GM23338 (cell line): ENCODE measurements around the gene PRELID2. TPM values are rescaled to one million over a fixed set of nuclear protein-coding genes. Genes with fewer than 3 reads are reported as not detected.

Source experiments
- ATAC-seq: fragments of 200-7000 bp; cut with Tn5 transposase; 3 replicates; pipeline ENCODE4 v1.9.1; 2020
- DNase-seq: peaks from one replicate; pipeline ENCODE4 v3.0.0-alpha.2; 2015; ENCODE audit warnings: low spot score
- H2AFZ ChIP-seq: fragments of 200-600 bp; sonication (generic); 2 replicates; pipeline ENCODE4 v1.8.0; 2016; ENCODE audit warnings: antibody characterized with exemption, mild to moderate bottlenecking, moderate library complexity
- H3F3A ChIP-seq: fragments of 200-600 bp; sonication (generic); replicated peaks from 2 replicates; pipeline ENCODE4 v1.8.0; 2017; ENCODE audit warnings: antibody characterized with exemption, mixed run types, low read depth
- H3K27ac ChIP-seq: fragments of 200-600 bp; sonication (generic); 2 replicates; pipeline ENCODE4 v1.6.1; 2016; ENCODE audit warnings: low read depth
- H3K27me3 ChIP-seq: fragments of 200-600 bp; sonication (generic); 2 replicates; pipeline ENCODE4 v1.8.0; 2016; ENCODE audit warnings: mild to moderate bottlenecking, mixed run types, moderate library complexity; ENCODE audit not compliant: insufficient read depth
- H3K36me3 ChIP-seq: fragments of 200-600 bp; sonication (generic); 2 replicates; pipeline ENCODE4 v1.8.0; 2016; ENCODE audit warnings: mild to moderate bottlenecking; ENCODE audit not compliant: insufficient read depth
- H3K4me1 ChIP-seq: fragments of 200-600 bp; sonication (generic); 2 replicates; pipeline ENCODE4 v1.8.0; 2016; ENCODE audit warnings: mild to moderate bottlenecking, moderate library complexity; ENCODE audit not compliant: insufficient read depth
- H3K4me2 ChIP-seq: fragments of 200-600 bp; sonication (generic); 2 replicates; pipeline ENCODE4 v1.7.1; 2017; ENCODE audit warnings: mixed run types
- H3K4me3 ChIP-seq: fragments of 200-600 bp; sonication (generic); 2 replicates; pipeline ENCODE4 v1.6.1; 2016; ENCODE audit warnings: mixed run types
- H3K79me2 ChIP-seq: fragments of 200-600 bp; sonication (generic); replicated peaks from 2 replicates; pipeline ENCODE4 v1.8.0; 2017; ENCODE audit warnings: mild to moderate bottlenecking; ENCODE audit not compliant: insufficient read depth
- H3K9me2 ChIP-seq: fragments of 200-600 bp; sonication (generic); 2 replicates; pipeline ENCODE4 v1.8.0; 2017; ENCODE audit not compliant: insufficient read depth
- H4K20me1 ChIP-seq: fragments of 200-600 bp; sonication (generic); replicated peaks from 2 replicates; pipeline ENCODE4 v1.8.0; 2017; ENCODE audit warnings: mild to moderate bottlenecking; ENCODE audit not compliant: insufficient read depth
- H3K27ac Mint-ChIP-seq: 2 replicates; pipeline ENCODE4 v1.8.0; 2020; ENCODE audit warnings: inconsistent platforms, mild to moderate bottlenecking, moderate library complexity, mixed read lengths
- H3K27me3 Mint-ChIP-seq: 3 replicates; pipeline ENCODE4 v1.8.0; 2022; ENCODE audit warnings: low read depth, mild to moderate bottlenecking, moderate library complexity, mixed read lengths, inconsistent platforms; ENCODE audit not compliant: insufficient read depth, poor library complexity
- H3K36me3 Mint-ChIP-seq: 3 replicates; pipeline ENCODE4 v1.8.0; 2021; ENCODE audit warnings: low read depth, mild to moderate bottlenecking, inconsistent platforms, moderate library complexity, mixed read lengths
- H3K4me1 Mint-ChIP-seq: 3 replicates; pipeline ENCODE4 v1.8.0; 2020; ENCODE audit warnings: mild to moderate bottlenecking, inconsistent platforms, mixed read lengths
- H3K4me3 Mint-ChIP-seq: 3 replicates; pipeline ENCODE4 v1.8.0; 2021; ENCODE audit warnings: moderate library complexity, mild to moderate bottlenecking, inconsistent platforms, mixed read lengths
- H3K9me3 Mint-ChIP-seq: 3 replicates; pipeline ENCODE4 v1.8.0; 2020; ENCODE audit warnings: moderate library complexity, mild to moderate bottlenecking, inconsistent platforms, mixed read lengths
- CREB1 ChIP-seq: fragments of 250-450 bp; sonication (Bioruptor Pico); IDR thresholded peaks from 2 replicates; pipeline ENCODE4 v1.5.0; 2020; ENCODE audit warnings: low read depth, mild to moderate bottlenecking, moderate library complexity
- EZH2 ChIP-seq: fragments of 200-600 bp; sonication (generic); IDR thresholded peaks from one replicate; pipeline ENCODE4 v1.8.0; 2017; ENCODE audit warnings: antibody characterized with exemption, mild to moderate bottlenecking, low read depth; ENCODE audit not compliant: unreplicated experiment
- EZH2phosphoT487 ChIP-seq: fragments of 200-600 bp; sonication (generic); IDR thresholded peaks from one replicate; pipeline ENCODE4 v1.8.1; 2018; ENCODE audit warnings: antibody characterized with exemption; ENCODE audit not compliant: unreplicated experiment
- JUNB ChIP-seq: IDR thresholded peaks from one replicate; pipeline ENCODE4 v1.6.1; 2016; ENCODE audit warnings: antibody characterized with exemption; ENCODE audit not compliant: unreplicated experiment
- NANOG ChIP-seq: IDR thresholded peaks from 2 replicates; pipeline ENCODE4 v1.6.1; 2016; ENCODE audit warnings: antibody characterized with exemption, borderline replicate concordance
- POLR2AphosphoS5 ChIP-seq: IDR thresholded peaks from 2 replicates; pipeline ENCODE4 v1.6.1; 2016; ENCODE audit warnings: antibody characterized with exemption, low read depth
- STAT1 ChIP-seq: IDR thresholded peaks from one replicate; pipeline ENCODE4 v1.6.1; 2016; ENCODE audit warnings: antibody characterized with exemption; ENCODE audit not compliant: unreplicated experiment
- ZNF114 ChIP-seq: fragments of 250-450 bp; sonication (Bioruptor Pico); IDR thresholded peaks from 2 replicates; pipeline ENCODE4 v1.5.0; 2020; ENCODE audit warnings: mild to moderate bottlenecking, moderate library complexity
- ZNF331 ChIP-seq: fragments of 250-450 bp; sonication (Bioruptor Pico); IDR thresholded peaks from 2 replicates; pipeline ENCODE4 v1.5.0; 2020; ENCODE audit warnings: low read depth, mild to moderate bottlenecking, moderate library complexity
- polyA plus RNA-seq: library from polyadenylated mRNA; unstranded; fragments of >200 nt; fragmentation: Nextera tagmentation; extraction: Ambion mirVana; gene quantifications from 2 replicates; pipeline ENCODE4 v1.2.1, GENCODE V29; 2016
- total RNA-seq: library from RNA; depleted of rRNA; stranded (reverse); fragments of >200 nt; shearing (Covaris generic); gene quantifications from 2 replicates; pipeline ENCODE4 v1.2.3, GENCODE V29; 2014
- TF ChIP-seq, protein P1 (sequence below): IDR thresholded peaks from 2 replicates; pipeline ENCODE4 v1.6.1; 2016; ENCODE audit warnings: antibody characterized with exemption
- TF ChIP-seq, protein P2 (sequence below): IDR thresholded peaks from one replicate; pipeline ENCODE4 v1.6.1; 2018; ENCODE audit warnings: antibody characterized with exemption; ENCODE audit not compliant: unreplicated experiment
- TF ChIP-seq, protein P3 (sequence below), 2 experiments: fragments of 200-600 bp in 1 of 2; sonication (generic) in 1 of 2; conservative IDR thresholded peaks; 2 replicates each; pipeline versions ENCODE4 v1.5.1 to v1.6.1; 2016 to 2017; ENCODE audit warnings: antibody characterized with exemption in 2 of 2, low read depth in 2 of 2, mild to moderate bottlenecking in 2 of 2, moderate library complexity in 1 of 2
- TF ChIP-seq, protein P4 (sequence below): fragments of 250-450 bp; sonication (Bioruptor Pico); IDR thresholded peaks from 2 replicates; pipeline ENCODE4 v1.5.0; 2020; ENCODE audit warnings: mild to moderate bottlenecking, moderate library complexity

The PRELID2 gene
- total and polyA plus RNA-seq, 2 experiments from 2014 or later, result 9.3 to 9.8 TPM

DNA sequence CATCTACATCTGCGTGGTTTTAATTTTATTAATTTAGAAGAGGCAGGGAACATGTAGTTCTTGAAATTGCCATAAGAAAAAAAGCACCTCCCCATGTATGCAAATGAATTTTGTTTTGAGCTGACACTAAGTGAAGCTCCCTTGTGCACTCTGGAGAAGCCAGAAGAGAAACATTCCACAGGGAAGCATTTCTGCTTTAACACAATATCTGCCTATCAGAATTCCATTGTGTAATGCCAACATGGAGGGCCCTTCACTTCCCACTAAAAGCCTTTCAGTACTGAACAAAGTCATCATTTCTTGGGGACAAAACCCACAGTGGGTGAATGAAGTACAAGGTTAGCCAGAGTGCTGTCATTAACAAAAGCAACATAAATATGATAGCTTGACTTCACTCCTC, 59.7 kb downstream of the PRELID2 start:
- TF ChIP-seq, protein P1, sequence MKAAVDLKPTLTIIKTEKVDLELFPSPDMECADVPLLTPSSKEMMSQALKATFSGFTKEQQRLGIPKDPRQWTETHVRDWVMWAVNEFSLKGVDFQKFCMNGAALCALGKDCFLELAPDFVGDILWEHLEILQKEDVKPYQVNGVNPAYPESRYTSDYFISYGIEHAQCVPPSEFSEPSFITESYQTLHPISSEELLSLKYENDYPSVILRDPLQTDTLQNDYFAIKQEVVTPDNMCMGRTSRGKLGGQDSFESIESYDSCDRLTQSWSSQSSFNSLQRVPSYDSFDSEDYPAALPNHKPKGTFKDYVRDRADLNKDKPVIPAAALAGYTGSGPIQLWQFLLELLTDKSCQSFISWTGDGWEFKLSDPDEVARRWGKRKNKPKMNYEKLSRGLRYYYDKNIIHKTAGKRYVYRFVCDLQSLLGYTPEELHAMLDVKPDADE, result no peak
- TF ChIP-seq ZNF114 (CRISPR knock-in tag) (no peak), POLR2AphosphoS5 (no peak), JUNB (no peak), EZH2phosphoT487 (no peak), NANOG (no peak), STAT1 (no peak), ZNF331 (CRISPR knock-in tag) (no peak), EZH2 (no peak), CREB1 (CRISPR knock-in tag) (no peak)
- TF ChIP-seq, protein P2, sequence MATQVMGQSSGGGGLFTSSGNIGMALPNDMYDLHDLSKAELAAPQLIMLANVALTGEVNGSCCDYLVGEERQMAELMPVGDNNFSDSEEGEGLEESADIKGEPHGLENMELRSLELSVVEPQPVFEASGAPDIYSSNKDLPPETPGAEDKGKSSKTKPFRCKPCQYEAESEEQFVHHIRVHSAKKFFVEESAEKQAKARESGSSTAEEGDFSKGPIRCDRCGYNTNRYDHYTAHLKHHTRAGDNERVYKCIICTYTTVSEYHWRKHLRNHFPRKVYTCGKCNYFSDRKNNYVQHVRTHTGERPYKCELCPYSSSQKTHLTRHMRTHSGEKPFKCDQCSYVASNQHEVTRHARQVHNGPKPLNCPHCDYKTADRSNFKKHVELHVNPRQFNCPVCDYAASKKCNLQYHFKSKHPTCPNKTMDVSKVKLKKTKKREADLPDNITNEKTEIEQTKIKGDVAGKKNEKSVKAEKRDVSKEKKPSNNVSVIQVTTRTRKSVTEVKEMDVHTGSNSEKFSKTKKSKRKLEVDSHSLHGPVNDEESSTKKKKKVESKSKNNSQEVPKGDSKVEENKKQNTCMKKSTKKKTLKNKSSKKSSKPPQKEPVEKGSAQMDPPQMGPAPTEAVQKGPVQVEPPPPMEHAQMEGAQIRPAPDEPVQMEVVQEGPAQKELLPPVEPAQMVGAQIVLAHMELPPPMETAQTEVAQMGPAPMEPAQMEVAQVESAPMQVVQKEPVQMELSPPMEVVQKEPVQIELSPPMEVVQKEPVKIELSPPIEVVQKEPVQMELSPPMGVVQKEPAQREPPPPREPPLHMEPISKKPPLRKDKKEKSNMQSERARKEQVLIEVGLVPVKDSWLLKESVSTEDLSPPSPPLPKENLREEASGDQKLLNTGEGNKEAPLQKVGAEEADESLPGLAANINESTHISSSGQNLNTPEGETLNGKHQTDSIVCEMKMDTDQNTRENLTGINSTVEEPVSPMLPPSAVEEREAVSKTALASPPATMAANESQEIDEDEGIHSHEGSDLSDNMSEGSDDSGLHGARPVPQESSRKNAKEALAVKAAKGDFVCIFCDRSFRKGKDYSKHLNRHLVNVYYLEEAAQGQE, result no peak
- TF ChIP-seq, protein P3, sequence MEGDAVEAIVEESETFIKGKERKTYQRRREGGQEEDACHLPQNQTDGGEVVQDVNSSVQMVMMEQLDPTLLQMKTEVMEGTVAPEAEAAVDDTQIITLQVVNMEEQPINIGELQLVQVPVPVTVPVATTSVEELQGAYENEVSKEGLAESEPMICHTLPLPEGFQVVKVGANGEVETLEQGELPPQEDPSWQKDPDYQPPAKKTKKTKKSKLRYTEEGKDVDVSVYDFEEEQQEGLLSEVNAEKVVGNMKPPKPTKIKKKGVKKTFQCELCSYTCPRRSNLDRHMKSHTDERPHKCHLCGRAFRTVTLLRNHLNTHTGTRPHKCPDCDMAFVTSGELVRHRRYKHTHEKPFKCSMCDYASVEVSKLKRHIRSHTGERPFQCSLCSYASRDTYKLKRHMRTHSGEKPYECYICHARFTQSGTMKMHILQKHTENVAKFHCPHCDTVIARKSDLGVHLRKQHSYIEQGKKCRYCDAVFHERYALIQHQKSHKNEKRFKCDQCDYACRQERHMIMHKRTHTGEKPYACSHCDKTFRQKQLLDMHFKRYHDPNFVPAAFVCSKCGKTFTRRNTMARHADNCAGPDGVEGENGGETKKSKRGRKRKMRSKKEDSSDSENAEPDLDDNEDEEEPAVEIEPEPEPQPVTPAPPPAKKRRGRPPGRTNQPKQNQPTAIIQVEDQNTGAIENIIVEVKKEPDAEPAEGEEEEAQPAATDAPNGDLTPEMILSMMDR (conservative IDR thresholded peaks at IDR 0.05; ENCODE audit: low read depth in 2 of 2), result no peak
- TF ChIP-seq, protein P4, sequence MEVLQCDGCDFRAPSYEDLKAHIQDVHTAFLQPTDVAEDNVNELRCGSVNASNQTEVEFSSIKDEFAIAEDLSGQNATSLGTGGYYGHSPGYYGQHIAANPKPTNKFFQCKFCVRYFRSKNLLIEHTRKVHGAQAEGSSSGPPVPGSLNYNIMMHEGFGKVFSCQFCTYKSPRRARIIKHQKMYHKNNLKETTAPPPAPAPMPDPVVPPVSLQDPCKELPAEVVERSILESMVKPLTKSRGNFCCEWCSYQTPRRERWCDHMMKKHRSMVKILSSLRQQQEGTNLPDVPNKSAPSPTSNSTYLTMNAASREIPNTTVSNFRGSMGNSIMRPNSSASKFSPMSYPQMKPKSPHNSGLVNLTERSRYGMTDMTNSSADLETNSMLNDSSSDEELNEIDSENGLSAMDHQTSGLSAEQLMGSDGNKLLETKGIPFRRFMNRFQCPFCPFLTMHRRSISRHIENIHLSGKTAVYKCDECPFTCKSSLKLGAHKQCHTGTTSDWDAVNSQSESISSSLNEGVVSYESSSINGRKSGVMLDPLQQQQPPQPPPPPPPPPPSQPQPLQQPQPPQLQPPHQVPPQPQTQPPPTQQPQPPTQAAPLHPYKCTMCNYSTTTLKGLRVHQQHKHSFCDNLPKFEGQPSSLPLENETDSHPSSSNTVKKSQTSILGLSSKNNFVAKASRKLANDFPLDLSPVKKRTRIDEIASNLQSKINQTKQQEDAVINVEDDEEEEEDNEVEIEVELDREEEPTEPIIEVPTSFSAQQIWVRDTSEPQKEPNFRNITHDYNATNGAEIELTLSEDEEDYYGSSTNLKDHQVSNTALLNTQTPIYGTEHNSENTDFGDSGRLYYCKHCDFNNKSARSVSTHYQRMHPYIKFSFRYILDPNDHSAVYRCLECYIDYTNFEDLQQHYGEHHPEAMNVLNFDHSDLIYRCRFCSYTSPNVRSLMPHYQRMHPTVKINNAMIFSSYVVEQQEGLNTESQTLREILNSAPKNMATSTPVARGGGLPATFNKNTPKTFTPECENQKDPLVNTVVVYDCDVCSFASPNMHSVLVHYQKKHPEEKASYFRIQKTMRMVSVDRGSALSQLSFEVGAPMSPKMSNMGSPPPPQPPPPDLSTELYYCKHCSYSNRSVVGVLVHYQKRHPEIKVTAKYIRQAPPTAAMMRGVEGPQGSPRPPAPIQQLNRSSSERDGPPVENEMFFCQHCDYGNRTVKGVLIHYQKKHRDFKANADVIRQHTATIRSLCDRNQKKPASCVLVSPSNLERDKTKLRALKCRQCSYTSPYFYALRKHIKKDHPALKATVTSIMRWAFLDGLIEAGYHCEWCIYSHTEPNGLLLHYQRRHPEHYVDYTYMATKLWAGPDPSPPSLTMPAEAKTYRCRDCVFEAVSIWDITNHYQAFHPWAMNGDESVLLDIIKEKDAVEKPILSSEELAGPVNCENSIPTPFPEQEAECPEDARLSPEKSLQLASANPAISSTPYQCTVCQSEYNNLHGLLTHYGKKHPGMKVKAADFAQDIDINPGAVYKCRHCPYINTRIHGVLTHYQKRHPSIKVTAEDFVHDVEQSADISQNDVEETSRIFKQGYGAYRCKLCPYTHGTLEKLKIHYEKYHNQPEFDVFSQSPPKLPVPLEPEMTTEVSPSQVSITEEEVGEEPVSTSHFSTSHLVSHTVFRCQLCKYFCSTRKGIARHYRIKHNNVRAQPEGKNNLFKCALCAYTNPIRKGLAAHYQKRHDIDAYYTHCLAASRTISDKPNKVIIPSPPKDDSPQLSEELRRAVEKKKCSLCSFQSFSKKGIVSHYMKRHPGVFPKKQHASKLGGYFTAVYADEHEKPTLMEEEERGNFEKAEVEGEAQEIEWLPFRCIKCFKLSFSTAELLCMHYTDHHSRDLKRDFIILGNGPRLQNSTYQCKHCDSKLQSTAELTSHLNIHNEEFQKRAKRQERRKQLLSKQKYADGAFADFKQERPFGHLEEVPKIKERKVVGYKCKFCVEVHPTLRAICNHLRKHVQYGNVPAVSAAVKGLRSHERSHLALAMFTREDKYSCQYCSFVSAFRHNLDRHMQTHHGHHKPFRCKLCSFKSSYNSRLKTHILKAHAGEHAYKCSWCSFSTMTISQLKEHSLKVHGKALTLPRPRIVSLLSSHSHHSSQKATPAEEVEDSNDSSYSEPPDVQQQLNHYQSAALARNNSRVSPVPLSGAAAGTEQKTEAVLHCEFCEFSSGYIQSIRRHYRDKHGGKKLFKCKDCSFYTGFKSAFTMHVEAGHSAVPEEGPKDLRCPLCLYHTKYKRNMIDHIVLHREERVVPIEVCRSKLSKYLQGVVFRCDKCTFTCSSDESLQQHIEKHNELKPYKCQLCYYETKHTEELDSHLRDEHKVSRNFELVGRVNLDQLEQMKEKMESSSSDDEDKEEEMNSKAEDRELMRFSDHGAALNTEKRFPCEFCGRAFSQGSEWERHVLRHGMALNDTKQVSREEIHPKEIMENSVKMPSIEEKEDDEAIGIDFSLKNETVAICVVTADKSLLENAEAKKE, result no peak
- H3K9me3 Mint-ChIP-seq, result peaks cover 8% of the 10 kb centered on the region; the same call in 2 of the 3 replicates
- peaks cover 5% of the 10 kb centered on the region; the same call in 2 of the 3 replicates for H3K4me1 Mint-ChIP-seq
- Histone ChIP-seq H3K4me2 (no peak overlapping the region), H3K27ac (no peak overlapping the region), H3K36me3 (no peaks in the 10 kb centered on the region), H3K4me1 (no peaks in the 10 kb centered on the region), H4K20me1 (no peaks in the 10 kb centered on the region), H3K27me3 (no peaks in the 10 kb centered on the region), H3F3A (no peaks in the 10 kb centered on the region), H3K79me2 (no peaks in the 10 kb centered on the region), H3K9me2 (no peaks in the 10 kb centered on the region), H3K4me3 (no peak overlapping the region), H2AFZ (no peak overlapping the region)
- H3K36me3 Mint-ChIP-seq, result peaks cover 8% of the 10 kb centered on the region; the same call in 1 of the 3 replicates
- no peak overlapping the region; the same call in 1 of the 2 replicates for H3K27ac Mint-ChIP-seq
- no peak for ATAC-seq
- DNase-seq, result no peak
- no peaks in the 10 kb centered on the region for H3K27me3 Mint-ChIP-seq
- no peak overlapping the region for H3K4me3 Mint-ChIP-seq
